Keratinocyte (primary cell): ENCODE results near the gene CCDC24. TPM values are rescaled to one million over a fixed set of nuclear protein-coding genes. Genes with fewer than 3 reads are reported as not detected.

ENCODE experiments used
- DNase-seq: peaks from one replicate; pipeline ENCODE4 v3.0.0-alpha.2; 2011; ENCODE audit warnings: low read depth, missing footprints, low spot score
- FAIRE-seq: peaks from 2 replicates; lab custom pipeline; 2011; peaks lifted over from hg19 to GRCh38; lab: Jason Lieb, UNC
- H2AFZ ChIP-seq: 2 replicates; pipeline ENCODE4 v1.6.0; 2012; ENCODE audit warnings: low read length, control low read depth, inconsistent platforms; ENCODE audit not compliant: control insufficient read depth
- H3K27ac ChIP-seq: 2 replicates; pipeline ENCODE4 v1.5.1; 2011; ENCODE audit warnings: low read length; ENCODE audit not compliant: control insufficient read depth, insufficient read depth
- H3K27me3 ChIP-seq: 3 replicates; pipeline ENCODE4 v1.6.0; 2011; ENCODE audit warnings: low read length; ENCODE audit not compliant: control insufficient read depth, insufficient read depth; ENCODE audit errors: extremely low read depth
- H3K36me3 ChIP-seq, 2 experiments: 2 replicates in 1 of 2; 3 replicates in 1 of 2; pipeline ENCODE4 v1.5.1; 2011; ENCODE audit warnings: low read length in 2 of 2, mild to moderate bottlenecking in 1 of 2; ENCODE audit not compliant: control insufficient read depth in 2 of 2, insufficient read depth in 2 of 2; ENCODE audit errors: extremely low read depth in 1 of 2
- H3K4me1 ChIP-seq: 3 replicates; pipeline ENCODE4 v1.5.1; 2011; ENCODE audit warnings: low read length; ENCODE audit not compliant: control insufficient read depth, insufficient read depth; ENCODE audit errors: extremely low read depth
- H3K4me2 ChIP-seq: 3 replicates; pipeline ENCODE4 v1.6.0; 2011; ENCODE audit warnings: low read depth, low read length; ENCODE audit not compliant: control insufficient read depth, insufficient read depth; ENCODE audit errors: extremely low read depth
- H3K4me3 ChIP-seq, 3 experiments: fragments of 200-600 bp in 1 of 3; sonication (generic) in 1 of 3; 2 replicates in 2 of 3; 3 replicates in 1 of 3; pipeline ENCODE4 v1.5.1; 2011 to 2016; ENCODE audit warnings: low read length in 3 of 3, mild to moderate bottlenecking in 3 of 3, control low read depth in 2 of 3, inconsistent platforms in 1 of 3, low read depth in 1 of 3, mixed read lengths in 1 of 3, mixed run types in 1 of 3, moderate library complexity in 1 of 3; ENCODE audit not compliant: control insufficient read depth in 2 of 3, insufficient read depth in 2 of 3; ENCODE audit errors: extremely low read depth in 1 of 3
- H3K79me2 ChIP-seq: 2 replicates; pipeline ENCODE4 v1.6.0; 2012; ENCODE audit warnings: low read length; ENCODE audit not compliant: control insufficient read depth, insufficient read depth
- H3K9ac ChIP-seq: 3 replicates; pipeline ENCODE4 v1.6.0; 2011; ENCODE audit warnings: low read length; ENCODE audit not compliant: control insufficient read depth, insufficient read depth; ENCODE audit errors: extremely low read depth
- H3K9me1 ChIP-seq: 3 replicates; pipeline ENCODE4 v1.6.0; 2011; ENCODE audit warnings: low read length; ENCODE audit not compliant: control insufficient read depth, insufficient read depth; ENCODE audit errors: extremely low read depth
- H3K9me3 ChIP-seq: 2 replicates; pipeline ENCODE4 v1.5.1; 2012; ENCODE audit warnings: low read depth, low read length; ENCODE audit not compliant: control insufficient read depth
- H4K20me1 ChIP-seq: 3 replicates; pipeline ENCODE4 v1.6.0; 2011; ENCODE audit warnings: low read length; ENCODE audit not compliant: control insufficient read depth, insufficient read depth; ENCODE audit errors: extremely low read depth
- EZH2 ChIP-seq: IDR thresholded peaks from one replicate; pipeline ENCODE4 v1.6.1; 2012; ENCODE audit warnings: inconsistent platforms, mild to moderate bottlenecking, low read length, moderate library complexity
- dilution Hi-C: fragments of 300-500 bp; cut with MboI; formaldehyde crosslinking; loops from one replicate; pipeline ENCODE4 v1.7.0; 2020; ENCODE audit warnings: low sequenced_read_pairs; ENCODE audit not compliant: extremely low pct_ligation_motif_present
- polyA plus RNA-seq, 5 experiments: library from polyadenylated mRNA; depleted of rRNA in 3 of 5; stranded (reverse) in 3 of 5; stranded (forward) in 1 of 5; unstranded in 1 of 5; fragments of >200 nt; gene quantifications; 1 replicate in 1 of 5; 2 replicates in 3 of 5; 3 replicates in 1 of 5; pipeline versions ENCODE4 v1.2.1 to v1.2.3, GENCODE V29; 2011 to 2012; ENCODE audit warnings: missing spikeins in 2 of 5, low read depth in 1 of 5, low replicate concordance in 1 of 5
- TF ChIP-seq, protein P1 (sequence below), 3 experiments: IDR thresholded peaks in 1 of 3; conservative IDR thresholded peaks in 1 of 3; optimal IDR thresholded peaks in 1 of 3; 2 replicates in 2 of 3; 3 replicates in 1 of 3; pipeline versions ENCODE3 to v1.5.1; 2011; ENCODE audit warnings: low read length in 3 of 3, mild to moderate bottlenecking in 3 of 3, moderate library complexity in 2 of 3, control low read depth in 1 of 3, inconsistent platforms in 1 of 3; ENCODE audit not compliant: insufficient read depth in 2 of 3; ENCODE audit errors: extremely low read depth in 1 of 3

Gene CCDC24
- polyA plus RNA-seq, 1 donor (not counting 4 experiments of a cell fraction or from before 2014, with no cell fraction given): 5.2 TPM

- no peaks in the 10 kb centered on the region for H3K9me1 ChIP-seq
- H3K4me1 ChIP-seq: peaks cover 39% of the 10 kb centered on the region
- H3K4me3 ChIP-seq: no peak overlapping the region
- H2AFZ ChIP-seq: no peak overlapping the region
- TF ChIP-seq, protein P1, sequence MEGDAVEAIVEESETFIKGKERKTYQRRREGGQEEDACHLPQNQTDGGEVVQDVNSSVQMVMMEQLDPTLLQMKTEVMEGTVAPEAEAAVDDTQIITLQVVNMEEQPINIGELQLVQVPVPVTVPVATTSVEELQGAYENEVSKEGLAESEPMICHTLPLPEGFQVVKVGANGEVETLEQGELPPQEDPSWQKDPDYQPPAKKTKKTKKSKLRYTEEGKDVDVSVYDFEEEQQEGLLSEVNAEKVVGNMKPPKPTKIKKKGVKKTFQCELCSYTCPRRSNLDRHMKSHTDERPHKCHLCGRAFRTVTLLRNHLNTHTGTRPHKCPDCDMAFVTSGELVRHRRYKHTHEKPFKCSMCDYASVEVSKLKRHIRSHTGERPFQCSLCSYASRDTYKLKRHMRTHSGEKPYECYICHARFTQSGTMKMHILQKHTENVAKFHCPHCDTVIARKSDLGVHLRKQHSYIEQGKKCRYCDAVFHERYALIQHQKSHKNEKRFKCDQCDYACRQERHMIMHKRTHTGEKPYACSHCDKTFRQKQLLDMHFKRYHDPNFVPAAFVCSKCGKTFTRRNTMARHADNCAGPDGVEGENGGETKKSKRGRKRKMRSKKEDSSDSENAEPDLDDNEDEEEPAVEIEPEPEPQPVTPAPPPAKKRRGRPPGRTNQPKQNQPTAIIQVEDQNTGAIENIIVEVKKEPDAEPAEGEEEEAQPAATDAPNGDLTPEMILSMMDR (optimal IDR thresholded peaks at IDR 0.05 in 1 of 3, IDR thresholded peaks at IDR 0.05 in 1 of 3, conservative IDR thresholded peaks at IDR 0.05 in 1 of 3; ENCODE audit: extremely low read depth in 1 of 3, insufficient read depth in 2 of 3, low read length in 3 of 3): no peak
- no peak for TF ChIP-seq EZH2
- H3K27ac ChIP-seq: no peak overlapping the region
- H3K79me2 ChIP-seq: peaks cover 50% of the 10 kb centered on the region
- FAIRE-seq (no peak), DNase-seq (no peak)
- H3K9me3 ChIP-seq: no peaks in the 10 kb centered on the region
- H3K27me3 ChIP-seq: no peaks in the 10 kb centered on the region
- peaks cover 26 to 48% of the 10 kb centered on the region in 2 experiments for H3K36me3 ChIP-seq
- no peak overlapping the region for H3K9ac ChIP-seq
- no peak overlapping the region for H3K4me2 ChIP-seq
- H4K20me1 ChIP-seq: no peaks in the 10 kb centered on the region
- dilution Hi-C loops: no loop called here
These were observed 9.2 kb upstream of the CCDC24 start for GRCh38 chr1:43982241-43982640.

GRCh38 chr1:43982808-43983207 lies 8.6 kb upstream of the CCDC24 start:
- DNase-seq: no peak
- Histone ChIP-seq H3K36me3 (peaks cover 22 to 54% of the 10 kb centered on the region in 2 experiments), H3K4me2 (no peak overlapping the region), H2AFZ (no peak overlapping the region), H3K79me2 (peaks cover 46% of the 10 kb centered on the region), H3K27ac (no peak overlapping the region), H3K9me3 (no peaks in the 10 kb centered on the region), H3K9me1 (no peaks in the 10 kb centered on the region), H3K4me3 (no peak overlapping the region), H3K4me1 (peaks cover 39% of the 10 kb centered on the region), H3K27me3 (no peaks in the 10 kb centered on the region), H4K20me1 (no peaks in the 10 kb centered on the region), H3K9ac (no peak overlapping the region)
- TF ChIP-seq, protein P1 (optimal IDR thresholded peaks at IDR 0.05 in 1 of 3, IDR thresholded peaks at IDR 0.05 in 1 of 3, conservative IDR thresholded peaks at IDR 0.05 in 1 of 3; ENCODE audit: extremely low read depth in 1 of 3, insufficient read depth in 2 of 3, low read length in 3 of 3): no peak
- TF ChIP-seq EZH2: no peak
- FAIRE-seq: no peak
- dilution Hi-C loops: no loop called here
